HL-60/S4 (cell line): ENCODE results near the gene SPEN.

ENCODE experiments used
- in situ Hi-C: fragments of 300-500 bp; cut with MboI; formaldehyde crosslinking; loops from 2 replicates; pipeline ENCODE4 v1.14.3; 2022; ENCODE audit warnings: low sequenced_read_pairs

SPEN gene

GRCh38 chr1:15958793-15959192 lies 111.3 kb downstream of the SPEN start:
- in situ Hi-C loops: no loop called here

- in situ Hi-C loops: no loop called here
These were observed 111.9 kb downstream of the SPEN start for GRCh38 chr1:15959424-15959823.

DNA sequence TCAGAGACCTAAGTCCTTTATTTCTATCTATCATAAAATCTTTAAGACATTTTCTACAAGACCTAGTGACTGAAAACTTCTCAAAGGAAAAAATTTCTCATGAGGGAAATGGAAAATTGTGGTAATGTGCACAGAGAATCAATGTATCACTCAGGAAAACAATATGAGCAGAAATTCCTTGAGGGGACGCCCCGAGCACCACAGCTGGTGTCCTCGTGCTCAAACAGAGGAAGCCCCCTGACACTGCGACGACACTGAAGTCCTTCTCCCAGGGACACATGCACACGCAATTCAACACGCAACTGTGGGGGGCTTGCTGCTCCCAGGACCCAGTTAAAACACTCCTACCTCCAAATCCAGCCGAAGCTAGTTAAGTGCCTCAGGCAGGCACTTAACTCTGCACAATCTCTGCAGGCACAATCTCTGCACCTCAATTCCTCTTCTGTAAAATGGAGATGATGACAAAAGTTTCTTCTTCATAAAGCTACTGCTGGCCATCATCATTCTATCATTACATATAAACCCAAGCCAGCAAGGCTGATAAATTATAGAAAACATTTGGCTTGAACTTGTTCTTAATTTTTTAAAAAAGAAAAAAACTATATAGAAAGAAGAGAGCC lies 112.4 kb downstream of the SPEN start:
- in situ Hi-C loops: no loop called here

GRCh38 chr1:15960808-15961207 lies 113.3 kb downstream of the SPEN start:
- in situ Hi-C loops: no loop called here

DNA sequence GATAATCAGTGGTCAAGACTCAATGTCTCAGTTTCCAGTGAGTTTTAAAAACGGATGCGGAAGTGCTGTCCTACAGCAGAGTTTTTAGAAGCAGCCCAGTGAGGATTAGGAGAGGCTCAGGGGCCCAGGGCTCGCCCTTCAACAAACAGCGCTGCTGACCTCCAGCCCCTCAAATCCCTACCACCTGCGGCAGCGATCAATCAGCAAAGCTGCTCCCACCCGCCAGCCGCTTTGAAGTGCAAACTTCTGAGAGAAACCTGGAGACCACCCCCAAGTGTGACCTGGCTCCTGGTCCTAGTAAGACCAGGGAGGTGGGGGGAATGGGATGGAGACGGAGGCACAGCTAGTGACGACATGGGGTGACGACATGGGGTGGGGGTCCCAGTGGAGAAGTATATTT lies 114.0 kb downstream of the SPEN start:
- in situ Hi-C loops: no loop called here

- in situ Hi-C loops: no loop called here
These were observed 114.7 kb downstream of the SPEN start for GRCh38 chr1:15962176-15962575.

DNA sequence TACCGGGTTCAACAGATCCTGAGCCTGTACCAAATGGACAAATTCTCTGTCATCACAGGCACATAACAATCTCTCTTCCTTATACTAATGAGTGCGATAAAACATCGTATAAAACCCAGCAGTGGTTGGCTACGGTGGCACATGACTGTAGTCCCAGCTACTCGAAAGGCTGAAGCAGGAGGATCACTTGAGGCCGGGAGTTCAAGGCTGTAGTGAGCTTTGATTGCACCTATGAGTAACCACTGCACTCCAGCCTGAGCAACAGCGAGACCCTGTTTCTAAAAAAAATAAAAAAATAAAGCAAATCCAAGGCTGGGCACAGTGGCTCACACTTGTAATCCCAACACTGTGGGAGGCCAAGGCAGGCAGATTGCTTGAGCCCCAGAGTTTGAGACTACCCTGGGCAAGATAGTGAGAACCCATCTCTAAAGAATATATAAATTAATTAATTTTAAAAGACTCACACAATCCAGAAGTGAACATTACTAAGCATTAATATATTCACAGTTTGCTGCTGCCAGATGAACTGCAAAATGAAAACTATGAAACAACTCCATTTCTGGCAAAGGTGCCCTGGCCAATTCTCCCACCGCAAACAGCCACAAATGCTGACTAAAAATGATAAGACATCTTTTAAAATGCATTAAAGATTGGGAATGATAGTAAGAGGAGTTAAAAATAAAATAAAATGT lies 115.3 kb downstream of the SPEN start:
- in situ Hi-C loops: no loop called here

- in situ Hi-C loops: no loop called here
These were observed 116.0 kb downstream of the SPEN start for GRCh38 chr1:15963363-15963967.

GRCh38 chr1:15963968-15964648 lies 116.6 kb downstream of the SPEN start:
- in situ Hi-C loops: no loop called here

DNA sequence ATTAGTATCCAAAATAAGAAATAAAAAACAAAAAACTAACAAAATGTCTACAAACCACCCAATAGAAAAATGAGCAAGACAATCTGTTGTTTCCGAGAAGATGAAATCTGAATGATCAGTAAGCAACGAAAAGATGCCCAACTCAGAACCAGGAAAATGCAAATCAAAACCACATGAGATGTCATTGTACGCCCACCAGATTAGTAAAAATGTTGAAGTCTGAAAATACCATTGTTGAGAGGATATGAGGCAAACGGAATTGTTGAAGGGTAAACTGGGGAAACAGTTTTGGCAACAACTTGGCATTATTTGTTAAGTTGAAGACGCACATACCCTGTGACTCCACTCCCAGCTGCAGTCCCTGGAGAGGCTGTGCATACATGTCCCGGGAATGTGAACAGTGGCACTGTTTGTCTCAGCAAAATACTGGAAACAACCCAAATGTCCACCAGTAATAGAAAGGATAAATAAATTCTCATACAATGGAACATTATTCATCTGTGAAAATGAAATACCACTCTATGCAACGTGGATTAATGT lies 117.8 kb downstream of the SPEN start:
- in situ Hi-C loops: no loop called here

DNA sequence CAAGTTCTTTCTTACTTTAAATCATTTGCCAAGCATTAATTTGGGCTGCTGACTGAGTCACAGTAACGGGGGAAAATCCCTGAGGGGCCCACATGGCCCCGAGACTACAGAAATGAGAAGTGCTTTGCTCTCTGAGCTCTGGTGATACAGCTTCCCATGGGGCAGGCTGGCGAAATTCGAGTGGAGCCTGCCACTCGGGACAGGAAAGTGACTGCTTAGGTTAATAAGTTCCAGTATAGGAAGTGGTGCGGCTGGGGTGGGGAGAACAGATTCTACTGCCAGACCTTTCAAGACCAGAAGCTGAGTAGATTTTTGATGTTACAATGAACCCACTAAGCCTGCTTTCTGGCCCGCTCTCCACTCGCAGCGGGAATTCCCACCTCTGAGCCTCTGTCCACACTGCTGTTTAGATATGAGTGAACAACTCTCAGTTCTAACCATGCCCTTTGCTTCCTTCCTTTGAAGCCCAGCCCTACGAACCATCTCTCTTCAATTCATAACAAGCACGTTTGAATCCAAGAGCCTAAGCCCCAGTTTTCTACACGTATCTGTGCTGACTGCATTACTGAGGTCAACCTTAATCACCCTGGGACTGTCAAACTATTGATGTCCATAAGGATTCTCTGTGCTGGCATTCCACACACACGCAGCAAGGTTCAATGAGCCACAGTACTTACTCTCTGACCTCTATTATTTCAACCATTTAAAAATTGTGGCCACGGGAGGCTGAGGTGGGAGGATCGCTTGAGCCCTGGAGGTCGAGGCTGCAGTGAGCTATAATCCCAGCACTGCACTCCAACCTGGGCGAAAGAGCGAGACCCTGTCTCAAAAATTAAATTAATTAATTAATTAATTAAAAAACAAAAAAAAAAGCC lies 118.8 kb downstream of the SPEN start:
- in situ Hi-C loops: no loop called here

GRCh38 chr1:15966956-15967344 lies 119.4 kb downstream of the SPEN start:
- in situ Hi-C loops: no loop called here

GRCh38 chr1:15968172-15968571 lies 120.7 kb downstream of the SPEN start:
- in situ Hi-C loops: no loop called here

DNA sequence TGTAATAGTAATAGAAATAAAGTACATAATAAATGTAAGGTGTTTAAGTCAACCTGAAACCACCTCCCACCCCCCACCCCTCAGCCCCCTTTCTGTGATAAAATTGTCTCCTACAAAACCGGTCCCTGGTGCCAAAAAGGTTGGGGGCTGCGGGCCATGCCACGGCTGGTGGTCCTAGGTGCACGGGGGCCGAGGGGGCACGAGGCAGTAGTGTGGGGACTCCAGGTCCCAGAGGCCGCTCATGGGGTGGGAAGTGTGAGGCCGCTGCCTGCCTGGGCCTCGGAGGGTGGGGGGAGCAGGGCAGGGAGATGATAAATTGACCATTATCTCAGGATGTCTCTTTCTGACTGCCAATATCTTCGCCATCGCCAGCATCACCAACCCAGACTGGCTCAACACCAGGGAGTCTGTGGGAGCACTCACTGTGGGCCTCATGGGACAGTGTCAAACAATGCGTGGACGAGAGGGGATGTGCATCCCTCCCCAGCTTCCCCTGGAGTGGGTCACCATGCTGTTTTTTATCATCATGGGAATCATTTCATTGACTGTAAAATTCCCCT lies 121.9 kb downstream of the SPEN start:
- in situ Hi-C loops: no loop called here

GRCh38 chr1:15970911-15971310 lies 123.4 kb downstream of the SPEN start:
- in situ Hi-C loops: no loop called here

DNA sequence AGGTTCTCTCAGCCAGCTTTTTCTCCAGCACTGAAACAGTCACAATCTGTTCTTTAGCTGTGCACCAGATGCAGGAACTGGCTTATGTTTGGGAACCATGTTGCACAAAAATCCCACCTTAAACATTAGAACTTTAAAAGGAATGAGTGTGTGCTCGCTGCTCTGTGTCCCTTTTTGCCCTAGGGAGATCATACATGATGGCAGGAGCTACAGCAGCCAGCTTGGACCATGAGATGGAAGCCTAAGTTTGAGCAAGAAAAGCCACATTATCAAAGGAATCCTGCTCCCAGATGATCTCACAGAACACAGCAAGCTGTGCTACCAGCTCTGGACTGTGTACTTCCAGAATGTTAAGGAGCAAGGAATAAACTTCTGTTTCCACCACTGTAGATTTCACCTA lies 124.9 kb downstream of the SPEN start:
- in situ Hi-C loops: no loop called here

GRCh38 chr1:15973772-15974171 lies 126.3 kb downstream of the SPEN start:
- in situ Hi-C loops: no loop called here

DNA sequence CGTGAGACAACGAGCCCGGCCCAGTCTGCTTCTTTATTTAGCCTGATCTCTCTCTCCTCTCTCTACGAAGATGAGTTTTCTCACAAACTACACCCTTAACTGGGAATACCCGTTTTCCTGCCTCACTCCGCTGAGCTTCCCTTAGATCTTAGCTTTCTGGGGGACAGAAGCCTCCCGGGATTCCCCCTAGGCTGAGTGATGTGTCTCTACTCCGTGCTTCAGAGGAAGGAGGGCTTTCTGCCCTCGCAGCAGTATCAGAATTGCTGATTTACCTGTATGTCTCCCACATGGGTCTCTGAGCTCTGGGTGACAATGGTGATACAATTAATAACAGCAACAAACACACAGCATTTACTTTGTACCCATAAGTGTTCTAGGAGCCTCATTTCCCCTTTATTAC lies 127.3 kb downstream of the SPEN start:
- in situ Hi-C loops: loop anchor here (25.0 kb wide), 1 partner anchor 163 kb away; the partner anchor contains the start of gene UQCRHL

- in situ Hi-C loops: loop anchor here (25.0 kb wide), 1 partner anchor 163 kb away; the partner anchor contains the start of gene UQCRHL
These were observed 127.9 kb downstream of the SPEN start for GRCh38 chr1:15975358-15975804.
